NOMO-1 treated with DMSO at 0.1 percent for 48 hours (cell line): ENCODE data around the gene FZD4.
"Not testable (repeated sequence)": the region's sequence is repeated elsewhere in the genome, so short reads cannot be mapped to it uniquely, and the experiment has no call there.

ENCODE experiments used
- DNase-seq: peaks from one replicate; lab custom pipeline; 2025; ENCODE audit not compliant: unreplicated experiment; lab: John Stamatoyannopoulos, UW

FZD4 gene

GRCh38 chr11:86977441-86978050, 22.4 kb upstream of the FZD4 start:
- DNase-seq, result no peak

GRCh38 chr11:86972734-86973133, 17.5 kb upstream of the FZD4 start:
- DNase-seq, result no peak

- DNase-seq, result no peak
These were observed 14.1 kb upstream of the FZD4 start for GRCh38 chr11:86969258-86969657.

- not testable (repeated sequence) for DNase-seq
These were observed 12.4 kb upstream of the FZD4 start for GRCh38 chr11:86967601-86968000.

- no peak for DNase-seq
These were observed 2.9 kb upstream of the FZD4 start for GRCh38 chr11:86957976-86958646.

GRCh38 chr11:86956905-86957195, 1.7 kb upstream of the FZD4 start:
- DNase-seq, result no peak

GRCh38 chr11:86955111-86955360, 159 bp downstream of the FZD4 start:
- DNase-seq, result no peak

- DNase-seq, result no peak
These were observed 705 bp downstream of the FZD4 start for GRCh38 chr11:86954269-86955110.

GRCh38 chr11:86952221-86952875, 2.8 kb downstream of the FZD4 start:
- no peak for DNase-seq

GRCh38 chr11:86951706-86952105, 3.5 kb downstream of the FZD4 start:
- no peak for DNase-seq

GRCh38 chr11:86950661-86950995, 4.6 kb downstream of the FZD4 start:
- no peak for DNase-seq

- no peak for DNase-seq
These were observed 5.1 kb downstream of the FZD4 start for GRCh38 chr11:86949995-86950660.

GRCh38 chr11:86948733-86949132, 6.5 kb downstream of the FZD4 start:
- DNase-seq, result no peak

- no peak for DNase-seq
These were observed 7.7 kb downstream of the FZD4 start for GRCh38 chr11:86947541-86947940.

- DNase-seq, result not testable (repeated sequence)
These were observed 11.7 kb downstream of the FZD4 start for GRCh38 chr11:86943505-86943904.

GRCh38 chr11:86941871-86942599, 13.2 kb downstream of the FZD4 start:
- no peak for DNase-seq

- no peak for DNase-seq
These were observed 13.9 kb downstream of the FZD4 start for GRCh38 chr11:86941077-86941870.

- DNase-seq, result no peak
These were observed 14.9 kb downstream of the FZD4 start for GRCh38 chr11:86940122-86940777.
